Stimulated activated naive B cell treated with anti-CD40 and anti-IgM and Interleukin-4, amounts not matched to agents 10 μg/mL and 1 μg/mL and 100 μg/mL, for 72 hours (primary cell): ENCODE data around the gene PIEZO1.
A peak's percentile ranks its signal among the peaks of the same experiment; 100 is the strongest.
"Not testable (repeated sequence)": the region's sequence is repeated elsewhere in the genome, so short reads cannot be mapped to it uniquely, and the experiment has no call there.

Source experiments
- ATAC-seq, 2 donors: fragments of 150-1000 bp; cut with Tn5 transposase; replicated peaks; 2 replicates each; pipeline ENCODE4 v1.10.0; 2021; ENCODE audit warnings: moderate library complexity in 1 of 2
- DNase-seq: peaks from one replicate; pipeline ENCODE4 v3.0.0; 2021
- H3K27ac Mint-ChIP-seq: one replicate; pipeline ENCODE4 v1.8.0; 2022; ENCODE audit warnings: mild to moderate bottlenecking, mixed read lengths
- H3K27me3 Mint-ChIP-seq, 2 donors: one replicate each; pipeline ENCODE4 v1.8.0; 2022; ENCODE audit warnings: mixed read lengths in 2 of 2
- H3K36me3 Mint-ChIP-seq, 2 donors: one replicate each; pipeline ENCODE4 v1.8.0; 2022; ENCODE audit warnings: mixed read lengths in 2 of 2, mild to moderate bottlenecking in 1 of 2
- H3K4me1 Mint-ChIP-seq, 2 donors: one replicate each; pipeline ENCODE4 v1.8.0; 2022; ENCODE audit warnings: mixed read lengths in 2 of 2, mild to moderate bottlenecking in 1 of 2
- H3K4me3 Mint-ChIP-seq, 2 donors: one replicate each; pipeline ENCODE4 v1.8.0; 2022; ENCODE audit warnings: mild to moderate bottlenecking in 2 of 2, mixed read lengths in 2 of 2, moderate library complexity in 1 of 2
- H3K9me3 Mint-ChIP-seq, 2 donors: one replicate each; pipeline ENCODE4 v1.8.0; 2022; ENCODE audit warnings: mixed read lengths in 2 of 2, mild to moderate bottlenecking in 1 of 2

PIEZO1 gene

GRCh38 chr16:88800277-88800592 is 15.2 kb upstream of the PIEZO1 start:
- Mint-ChIP-seq H3K27me3 (no peaks in the 10 kb centered on the region), H3K4me3 (no peak overlapping the region), H3K36me3 (peaks cover 10 to 11% of the 10 kb centered on the region in 2 donors), H3K27ac (no peak overlapping the region), H3K4me1 (peaks cover 17 to 24% of the 10 kb centered on the region in 2 donors), H3K9me3 (no peaks in the 10 kb centered on the region)
- ATAC-seq: no peak
- no peak for DNase-seq

DNA sequence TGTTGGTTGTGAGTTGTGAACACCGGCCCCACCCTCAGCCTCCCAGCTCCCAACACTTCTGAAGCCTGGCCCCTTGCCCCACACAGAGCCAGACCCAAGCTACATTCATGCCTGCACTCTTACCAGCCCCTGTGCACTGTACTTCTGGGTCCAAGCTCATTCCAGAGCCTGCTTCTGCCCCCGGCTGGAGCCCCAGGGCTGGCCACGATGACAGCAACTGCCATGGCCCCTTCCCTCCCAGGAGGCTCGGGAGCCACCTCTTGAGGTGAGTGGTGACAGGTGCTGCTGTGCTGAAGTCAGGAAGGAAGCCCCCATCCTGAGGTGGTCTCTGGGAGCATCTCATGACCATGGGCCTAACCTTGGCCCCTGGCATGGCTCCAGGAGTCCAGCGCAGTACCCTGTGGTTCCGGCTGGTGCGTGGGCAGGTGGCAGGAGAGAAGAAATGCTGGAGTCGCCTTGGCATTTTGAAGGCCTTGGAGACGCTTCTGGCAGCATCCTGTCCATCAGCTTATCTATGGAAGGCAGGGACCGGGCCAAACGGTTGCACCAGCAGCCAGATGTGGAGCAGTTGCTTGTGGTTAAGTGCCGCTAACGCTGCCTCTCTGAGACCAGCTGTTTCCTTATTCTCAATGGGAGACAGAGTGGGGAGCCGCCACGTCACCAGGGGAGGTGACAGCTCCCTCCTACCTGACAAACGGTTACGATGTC is 14.7 kb upstream of the PIEZO1 start:
- no peak for ATAC-seq
- DNase-seq: no peak
- H3K4me3 Mint-ChIP-seq: no peak overlapping the region
- H3K36me3 Mint-ChIP-seq: peaks cover 7 to 9% of the 10 kb centered on the region in 2 donors
- H3K27ac Mint-ChIP-seq: no peak overlapping the region
- H3K27me3 Mint-ChIP-seq: no peaks in the 10 kb centered on the region
- peaks cover 17 to 28% of the 10 kb centered on the region in 2 donors for H3K4me1 Mint-ChIP-seq
- H3K9me3 Mint-ChIP-seq: no peaks in the 10 kb centered on the region

GRCh38 chr16:88798772-88799455 is 13.9 kb upstream of the PIEZO1 start:
- H3K36me3 Mint-ChIP-seq: peaks cover 0 to 2% of the 10 kb centered on the region in 2 donors
- H3K27me3 Mint-ChIP-seq: no peaks in the 10 kb centered on the region
- DNase-seq (no peak), ATAC-seq (no peak)
- no peak overlapping the region for H3K4me3 Mint-ChIP-seq
- no peaks in the 10 kb centered on the region for H3K9me3 Mint-ChIP-seq
- no peak overlapping the region for H3K27ac Mint-ChIP-seq
- peaks cover 15 to 24% of the 10 kb centered on the region in 2 donors for H3K4me1 Mint-ChIP-seq

- Mint-ChIP-seq H3K4me1 (peaks cover 20 to 31% of the 10 kb centered on the region in 2 donors), H3K9me3 (no peaks in the 10 kb centered on the region), H3K27me3 (no peaks in the 10 kb centered on the region), H3K27ac (no peak overlapping the region), H3K4me3 (no peak overlapping the region), H3K36me3 (peaks cover 0 to 2% of the 10 kb centered on the region in 2 donors)
- ATAC-seq (no peak), DNase-seq (no peak)
Measured at GRCh38 chr16:88798073-88798472, 13.1 kb upstream of the PIEZO1 start.

DNA sequence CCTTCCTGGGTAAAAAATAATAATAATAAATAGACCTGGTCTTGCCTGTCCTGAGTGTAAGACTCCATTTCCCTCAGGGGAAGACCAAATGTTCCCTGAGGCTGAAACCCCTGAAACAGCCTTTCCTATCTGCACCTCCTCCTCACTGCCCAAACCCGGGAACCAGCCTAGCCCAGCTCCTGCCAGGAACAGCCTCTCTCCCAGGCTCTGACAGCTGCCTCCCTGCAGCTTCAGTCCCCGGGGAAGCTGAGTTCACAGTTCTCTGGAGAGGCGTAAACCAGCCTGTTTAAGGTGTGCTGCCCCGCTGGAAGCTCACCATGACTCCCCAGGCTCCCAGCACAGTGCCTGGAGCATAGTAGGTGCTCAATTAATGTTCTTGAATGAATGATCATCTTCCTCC is 11.3 kb upstream of the PIEZO1 start:
- no peak overlapping the region for H3K4me3 Mint-ChIP-seq
- peaks cover 26 to 40% of the 10 kb centered on the region in 2 donors for H3K4me1 Mint-ChIP-seq
- no peak overlapping the region for H3K27ac Mint-ChIP-seq
- DNase-seq: no peak
- H3K36me3 Mint-ChIP-seq: peaks cover 0 to 2% of the 10 kb centered on the region in 2 donors
- H3K9me3 Mint-ChIP-seq: no peaks in the 10 kb centered on the region
- ATAC-seq: no peak
- H3K27me3 Mint-ChIP-seq: no peaks in the 10 kb centered on the region

GRCh38 chr16:88793251-88793954 is 8.4 kb upstream of the PIEZO1 start:
- no peaks in the 10 kb centered on the region for H3K27me3 Mint-ChIP-seq
- ATAC-seq (peak; percentile 28 to 35), DNase-seq (no peak)
- H3K4me1 Mint-ChIP-seq: peaks cover 26 to 54% of the 10 kb centered on the region in 2 donors
- H3K27ac Mint-ChIP-seq: no peak overlapping the region
- H3K9me3 Mint-ChIP-seq: no peaks in the 10 kb centered on the region
- H3K4me3 Mint-ChIP-seq: peak overlapping the region in 1 of 2 donors; percentile 41
- no peaks in the 10 kb centered on the region for H3K36me3 Mint-ChIP-seq

DNA sequence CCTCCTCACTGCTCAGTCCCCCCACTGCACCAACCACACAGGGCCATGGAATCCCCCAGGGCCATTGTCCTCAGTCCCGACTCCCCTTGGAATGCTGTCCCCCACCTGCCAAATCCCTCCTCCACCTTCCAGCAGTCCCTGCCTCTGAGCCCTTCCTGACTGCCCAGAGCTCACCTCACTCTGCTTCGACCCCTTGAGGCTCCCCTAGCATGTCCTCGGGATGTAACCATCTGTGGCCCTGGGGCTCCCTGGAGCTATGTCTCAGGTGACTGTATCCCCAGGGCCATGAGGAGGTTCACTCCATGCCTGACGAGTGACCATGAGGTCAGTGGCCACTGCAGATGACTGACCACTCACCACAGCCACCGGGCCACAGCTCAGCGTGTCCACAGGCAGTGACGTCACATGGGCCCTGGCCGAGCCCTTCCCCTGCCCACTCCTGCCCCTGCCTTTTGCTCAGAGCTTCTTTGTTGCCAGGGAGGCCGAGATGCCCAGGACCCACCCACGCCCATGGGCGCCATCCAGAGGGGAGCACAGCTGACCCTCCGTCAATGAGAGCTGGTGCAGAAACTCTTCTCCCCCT is 7.7 kb upstream of the PIEZO1 start:
- no peak for ATAC-seq
- Mint-ChIP-seq H3K9me3 (no peaks in the 10 kb centered on the region), H3K36me3 (no peaks in the 10 kb centered on the region), H3K4me1 (peaks cover 26 to 54% of the 10 kb centered on the region in 2 donors), H3K27ac (no peak overlapping the region), H3K27me3 (no peaks in the 10 kb centered on the region), H3K4me3 (no peak overlapping the region)
- DNase-seq: no peak

DNA sequence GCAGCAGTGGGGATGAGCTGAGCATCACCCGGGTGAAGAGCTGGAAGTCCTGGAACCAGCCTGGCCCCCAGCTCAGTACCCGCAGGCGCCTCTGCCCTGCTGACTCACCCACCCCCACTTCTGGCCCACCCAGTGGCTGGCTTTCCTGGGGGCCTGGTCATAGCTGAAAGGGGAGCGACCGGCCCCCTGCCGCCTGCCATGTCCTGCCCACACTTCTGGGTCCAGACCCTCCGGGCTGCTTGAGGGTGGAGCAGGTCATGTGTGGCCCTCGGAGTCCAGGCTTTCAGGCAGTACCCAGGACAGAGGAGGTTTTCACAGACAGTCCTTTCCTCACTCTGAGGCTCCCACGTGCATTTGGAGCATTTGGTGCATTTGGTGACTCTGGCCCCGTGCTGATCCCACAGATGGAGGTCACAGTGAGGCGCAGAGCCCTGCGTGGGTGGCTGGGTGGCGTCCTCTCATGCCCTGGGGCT is 7.1 kb upstream of the PIEZO1 start:
- no peak for ATAC-seq
- Mint-ChIP-seq H3K27ac (peak overlapping the region; percentile 31), H3K36me3 (no peaks in the 10 kb centered on the region), H3K9me3 (no peaks in the 10 kb centered on the region), H3K27me3 (no peaks in the 10 kb centered on the region), H3K4me1 (peaks cover 26 to 54% of the 10 kb centered on the region in 2 donors), H3K4me3 (no peak overlapping the region)
- no peak for DNase-seq

DNA sequence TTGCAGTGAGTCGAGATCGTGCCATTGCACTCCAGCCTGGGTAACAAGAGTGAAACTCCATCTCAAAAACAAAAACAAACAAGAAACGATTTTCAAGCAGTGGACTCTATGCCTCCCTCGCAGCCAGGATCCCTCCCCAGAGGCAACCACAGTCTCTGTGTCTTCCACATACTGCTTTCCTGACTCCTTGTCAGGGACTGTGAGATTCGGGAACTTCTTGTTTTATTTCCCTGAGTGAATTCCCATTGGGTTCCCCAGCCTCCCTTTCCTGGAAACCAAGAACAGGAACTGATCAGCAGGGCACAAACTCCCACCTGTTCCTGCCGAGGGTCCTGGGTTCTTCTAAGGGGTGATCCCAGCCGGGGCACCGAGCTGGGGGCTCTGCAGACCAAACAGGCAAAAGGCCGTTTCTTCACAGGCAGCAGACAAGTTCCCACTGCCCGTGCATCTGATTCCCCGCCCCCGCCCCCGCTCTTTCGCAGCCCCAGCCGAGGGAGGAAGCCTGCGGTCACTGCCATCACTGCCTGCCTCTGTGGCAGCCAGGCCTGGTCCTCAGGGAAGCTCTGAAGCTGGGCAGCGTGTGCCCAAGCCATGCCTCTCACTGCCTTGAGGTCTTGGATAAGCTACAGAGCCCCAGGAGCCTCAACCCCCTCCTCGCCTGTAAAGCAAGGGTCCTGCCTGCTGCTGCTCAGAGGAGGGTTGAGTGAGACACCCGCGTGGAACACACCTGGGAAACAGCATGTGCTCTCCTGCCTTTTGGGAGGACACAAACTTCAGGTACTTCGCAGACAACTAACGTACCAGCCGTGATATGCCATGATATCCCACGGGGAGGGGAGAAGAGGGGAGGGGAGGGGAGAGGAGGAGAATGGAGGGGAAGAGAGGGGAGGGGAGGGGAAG is 5.5 kb upstream of the PIEZO1 start:
- H3K36me3 Mint-ChIP-seq: no peaks in the 10 kb centered on the region
- no peaks in the 10 kb centered on the region for H3K27me3 Mint-ChIP-seq

DNA sequence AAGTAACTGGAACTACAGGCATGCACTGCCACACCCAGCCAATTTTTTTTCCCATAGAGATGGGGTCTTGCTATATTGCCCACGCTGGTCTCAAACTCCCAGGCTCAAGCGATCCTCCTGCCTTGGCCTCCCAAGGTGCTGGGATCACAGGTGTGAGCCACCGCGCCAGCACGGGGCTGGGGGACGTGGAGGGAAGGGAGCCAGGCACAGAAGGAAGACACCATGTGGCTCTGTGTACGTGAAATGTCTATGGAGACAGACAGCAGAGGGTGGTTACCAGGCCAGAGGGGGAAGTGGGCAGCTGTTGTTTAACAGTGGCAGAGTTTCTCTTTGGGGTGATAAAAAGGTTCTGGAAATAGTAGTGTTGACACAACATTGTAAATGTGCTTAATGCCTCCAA is 4.6 kb upstream of the PIEZO1 start:
- ATAC-seq: peak; percentile 21 to 27

More for the DNA sequence above, 5.5 kb upstream of the PIEZO1 start:
- Mint-ChIP-seq H3K27ac (peak overlapping the region; percentile 67), H3K9me3 (no peaks in the 10 kb centered on the region), H3K4me1 (peaks cover 27 to 54% of the 10 kb centered on the region in 2 donors), H3K4me3 (peak overlapping the region; percentile 47 to 55)
- no peak for DNase-seq
- peak; percentile 70 to 72 for ATAC-seq

GRCh38 chr16:88788749-88789148 is 3.7 kb upstream of the PIEZO1 start:
- not testable (repeated sequence) for H3K27ac Mint-ChIP-seq, ATAC-seq, DNase-seq, H3K36me3 Mint-ChIP-seq, H3K27me3 Mint-ChIP-seq, H3K4me3 Mint-ChIP-seq, H3K9me3 Mint-ChIP-seq
- H3K4me1 Mint-ChIP-seq: peaks cover 25 to 46% of the 10 kb centered on the region in 2 donors

More for the DNA sequence above, 4.6 kb upstream of the PIEZO1 start:
- Mint-ChIP-seq H3K4me1 (peaks cover 25 to 46% of the 10 kb centered on the region in 2 donors), H3K36me3 (no peaks in the 10 kb centered on the region), H3K27ac (no peak overlapping the region), H3K27me3 (no peaks in the 10 kb centered on the region), H3K9me3 (no peaks in the 10 kb centered on the region), H3K4me3 (no peak overlapping the region)
- DNase-seq: no peak

GRCh38 chr16:88787579-88788314 is 2.7 kb upstream of the PIEZO1 start:
- Mint-ChIP-seq H3K27me3 (no peaks in the 10 kb centered on the region), H3K4me1 (peaks cover 23 to 46% of the 10 kb centered on the region in 2 donors), H3K36me3 (no peaks in the 10 kb centered on the region), H3K27ac (no peak overlapping the region), H3K4me3 (no peak overlapping the region), H3K9me3 (no peaks in the 10 kb centered on the region)
- ATAC-seq: no peak
- no peak for DNase-seq

- DNase-seq (no peak), ATAC-seq (peak; percentile 26 to 40)
- Mint-ChIP-seq H3K4me1 (peaks cover 36 to 46% of the 10 kb centered on the region in 2 donors), H3K36me3 (no peaks in the 10 kb centered on the region), H3K9me3 (no peaks in the 10 kb centered on the region), H3K27ac (no peak overlapping the region), H3K4me3 (peak overlapping the region; percentile 66 to 86), H3K27me3 (no peaks in the 10 kb centered on the region)
Measured at GRCh38 chr16:88784856-88785105, 239 bp downstream of the PIEZO1 start.
